Upper lobe of right lung (tissue), 1 donor: ENCODE data around the gene ADAMTS19. TPM values are rescaled to one million over a fixed set of nuclear protein-coding genes. Genes with fewer than 3 reads are reported as not detected.
"Not testable (repeated sequence)": the region's sequence is repeated elsewhere in the genome, so short reads cannot be mapped to it uniquely, and the experiment has no call there.

Experiments used
- ATAC-seq: fragments of 200-7000 bp; cut with Tn5 transposase; one replicate; pipeline ENCODE4 v1.9.1; 2020; ENCODE audit warnings: mild to moderate bottlenecking, moderate library complexity
- DNase-seq: peaks from one replicate; pipeline ENCODE4 v3.0.0-alpha.2; 2020
- H3K27ac ChIP-seq: fragments of 200-600 bp; one replicate; pipeline ENCODE4 v1.8.0; 2022
- H3K27me3 ChIP-seq: fragments of 200-600 bp; one replicate; pipeline ENCODE4 v1.8.0; 2022; ENCODE audit warnings: mild to moderate bottlenecking
- H3K36me3 ChIP-seq: fragments of 200-600 bp; one replicate; pipeline ENCODE4 v1.8.0; 2022
- H3K4me1 ChIP-seq: fragments of 200-600 bp; one replicate; pipeline ENCODE4 v1.8.0; 2022
- H3K4me3 ChIP-seq: fragments of 200-600 bp; one replicate; pipeline ENCODE4 v1.8.0; 2022; ENCODE audit warnings: mild to moderate bottlenecking
- H3K9me3 ChIP-seq: fragments of 200-600 bp; one replicate; pipeline ENCODE4 v1.8.0; 2022
- CTCF ChIP-seq: fragments of 200-600 bp; IDR thresholded peaks from one replicate; pipeline ENCODE4 v1.8.0; 2022; ENCODE audit warnings: antibody characterized with exemption
- intact Hi-C: fragments of 100-400 bp; cut with DNase I; formaldehyde crosslinking; loops from one replicate; pipeline ENCODE4 v1.11.0; 2022
- total RNA-seq: library from RNA; stranded (reverse); fragmentation: NEBNext Ultra II Directional; extraction: Animal tissue kit (Norgen Biotek cat#: 25700); gene quantifications from one replicate; pipeline ENCODE4 v1.2.1, GENCODE V29; 2021
- donor health status: DM: no; HTN: yes; CAD: no; lungs with severe emphysema.

ADAMTS19 gene
- total RNA-seq, 1 donor from 2014 or later = not detected

DNA sequence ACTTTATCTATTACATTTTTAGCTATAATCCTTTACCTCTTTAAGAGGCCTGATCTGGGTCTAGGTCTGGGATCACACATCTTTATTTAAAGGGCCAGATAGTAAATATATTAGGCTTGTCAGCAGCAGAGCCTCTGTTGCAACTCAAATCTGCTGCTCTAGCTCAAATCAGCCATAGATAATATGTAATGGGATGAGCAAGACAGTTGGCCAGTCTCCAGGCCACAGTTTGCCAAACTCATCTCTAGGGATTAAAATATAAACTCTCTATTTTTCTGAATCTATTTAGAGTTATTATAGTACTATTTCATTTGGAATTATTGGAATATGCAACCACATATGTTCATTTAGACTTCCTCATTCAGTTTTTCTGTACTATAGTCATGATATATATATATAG, 171.9 kb downstream of the ADAMTS19 start:
- no peak for ATAC-seq
- no peaks in the 10 kb centered on the region for H3K9me3 ChIP-seq
- H3K4me3 ChIP-seq = no peak overlapping the region
- DNase-seq = no peak
- H3K4me1 ChIP-seq = no peaks in the 10 kb centered on the region
- H3K27me3 ChIP-seq = no peaks in the 10 kb centered on the region
- H3K27ac ChIP-seq = no peak overlapping the region
- no peaks in the 10 kb centered on the region for H3K36me3 ChIP-seq
- intact Hi-C loops = no loop called here
- TF ChIP-seq CTCF = no peak

DNA sequence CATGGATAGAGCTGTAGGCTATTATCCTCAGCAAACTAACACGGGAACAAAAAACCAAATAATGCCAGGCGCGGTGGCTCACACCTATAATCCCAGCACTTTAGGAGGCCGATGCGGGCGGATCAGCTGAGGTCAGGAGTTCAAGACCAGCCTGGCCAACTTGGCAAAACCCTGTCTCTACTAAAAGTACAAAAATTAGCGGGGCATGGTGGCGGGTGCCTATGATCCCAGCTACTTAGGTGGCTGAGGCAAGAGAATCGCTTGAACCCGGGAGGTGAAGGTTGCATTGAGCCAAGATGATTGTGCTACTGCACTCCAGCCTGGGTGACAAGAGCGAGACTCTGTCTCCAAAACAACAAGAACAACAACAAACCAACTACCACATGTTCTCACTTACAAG, 177.4 kb downstream of the ADAMTS19 start:
- H3K27me3 ChIP-seq, H3K4me1 ChIP-seq, H3K36me3 ChIP-seq, DNase-seq, H3K9me3 ChIP-seq, H3K27ac ChIP-seq, H3K4me3 ChIP-seq, intact Hi-C loops, ATAC-seq: not testable (repeated sequence)

DNA sequence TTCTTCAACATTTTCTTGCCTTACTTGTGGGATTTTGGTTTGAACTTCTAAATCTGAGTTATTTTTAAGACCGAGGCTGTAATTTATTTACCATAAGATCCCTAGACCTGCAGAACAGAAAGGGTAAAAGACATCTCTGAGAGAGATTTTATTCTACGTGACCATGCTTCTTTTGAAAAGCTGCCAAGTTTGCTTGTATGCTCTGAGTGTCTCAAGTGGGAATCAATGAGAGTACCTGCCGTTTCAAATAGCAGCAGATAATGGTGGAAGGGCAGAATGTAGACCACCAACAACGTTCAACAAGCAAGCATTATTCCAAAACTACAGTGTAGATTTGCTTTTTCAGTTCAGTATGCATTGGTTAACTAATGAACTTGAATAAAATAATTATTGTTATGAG, 179.2 kb downstream of the ADAMTS19 start:
- no peaks in the 10 kb centered on the region for H3K27me3 ChIP-seq
- no peaks in the 10 kb centered on the region for H3K9me3 ChIP-seq
- no peaks in the 10 kb centered on the region for H3K4me1 ChIP-seq
- DNase-seq = no peak
- intact Hi-C loops = no loop called here
- no peak overlapping the region for H3K4me3 ChIP-seq
- no peak for ATAC-seq
- H3K36me3 ChIP-seq = no peaks in the 10 kb centered on the region
- H3K27ac ChIP-seq = no peak overlapping the region
- TF ChIP-seq CTCF = no peak

GRCh38 chr5:129652349-129653056, 192.4 kb downstream of the ADAMTS19 start:
- H3K9me3 ChIP-seq = no peaks in the 10 kb centered on the region
- intact Hi-C loops = no loop called here
- H3K36me3 ChIP-seq = no peaks in the 10 kb centered on the region
- H3K4me1 ChIP-seq = no peaks in the 10 kb centered on the region
- TF ChIP-seq CTCF = no peak
- H3K27ac ChIP-seq = no peak overlapping the region
- ATAC-seq (no peak), DNase-seq (no peak)
- H3K27me3 ChIP-seq = no peaks in the 10 kb centered on the region
- no peak overlapping the region for H3K4me3 ChIP-seq

DNA sequence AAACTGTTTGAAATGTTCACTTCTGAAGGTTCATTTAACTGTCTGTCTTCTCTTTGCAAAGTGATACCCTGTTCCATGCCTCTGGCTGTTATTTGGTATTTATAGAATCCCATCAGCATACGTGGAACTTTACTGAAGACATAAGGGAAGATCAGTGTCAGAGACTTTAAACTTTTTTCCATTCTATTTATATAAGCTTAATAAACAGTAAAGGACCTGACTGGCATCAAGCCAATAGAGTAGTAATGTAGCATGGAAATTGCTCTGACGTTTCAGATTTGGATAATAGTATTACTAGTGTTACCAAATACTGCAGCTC, 192.9 kb downstream of the ADAMTS19 start:
- ATAC-seq = no peak
- H3K4me3 ChIP-seq = no peak overlapping the region
- TF ChIP-seq CTCF = no peak
- no peaks in the 10 kb centered on the region for H3K9me3 ChIP-seq
- intact Hi-C loops = no loop called here
- no peak for DNase-seq
- no peaks in the 10 kb centered on the region for H3K27me3 ChIP-seq
- no peak overlapping the region for H3K27ac ChIP-seq
- H3K4me1 ChIP-seq = no peaks in the 10 kb centered on the region
- no peaks in the 10 kb centered on the region for H3K36me3 ChIP-seq

- no peak overlapping the region for H3K27ac ChIP-seq
- DNase-seq (no peak), ATAC-seq (no peak)
- intact Hi-C loops = no loop called here
- TF ChIP-seq CTCF = no peak
- no peaks in the 10 kb centered on the region for H3K27me3 ChIP-seq
- no peaks in the 10 kb centered on the region for H3K36me3 ChIP-seq
- no peak overlapping the region for H3K4me3 ChIP-seq
- H3K4me1 ChIP-seq = no peaks in the 10 kb centered on the region
- H3K9me3 ChIP-seq = no peaks in the 10 kb centered on the region
Observed at GRCh38 chr5:129653442-129653841, 193.3 kb downstream of the ADAMTS19 start.
